GM19193 (cell line): ENCODE measurements around the gene ENTPD1.

Experiments used
- POLR2A ChIP-seq: IDR thresholded peaks from 4 replicates; pipeline ENCODE4 v1.6.1; 2011; ENCODE audit not compliant: insufficient read depth, insufficient read length; ENCODE audit errors: extremely low read depth

ENTPD1 gene

GRCh38 chr10:95872158-95872711 lies 116.3 kb downstream of the ENTPD1 start:
- TF ChIP-seq POLR2A: no peak

DNA sequence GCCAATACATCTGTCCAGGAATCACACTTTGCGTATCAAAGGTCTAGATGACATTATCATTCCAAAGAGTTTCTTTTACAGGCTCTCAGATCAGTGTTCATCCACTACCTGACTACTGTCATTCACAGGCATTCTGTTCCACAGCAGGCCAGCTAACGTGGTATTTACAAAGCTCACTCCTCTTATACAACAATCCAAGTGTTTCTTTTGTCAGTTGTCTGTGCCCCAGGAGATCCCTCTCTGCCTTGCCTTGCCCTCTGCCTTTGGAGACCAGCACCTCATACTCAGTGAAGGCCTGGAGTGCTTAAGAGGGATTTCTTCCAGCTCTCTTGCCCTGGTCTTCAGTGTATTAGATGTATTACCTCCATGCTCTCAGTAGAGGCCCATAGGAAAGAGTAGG lies 117.2 kb downstream of the ENTPD1 start:
- TF ChIP-seq POLR2A: no peak

- no peak for TF ChIP-seq POLR2A
Observed at GRCh38 chr10:95873651-95874050, 117.7 kb downstream of the ENTPD1 start.

DNA sequence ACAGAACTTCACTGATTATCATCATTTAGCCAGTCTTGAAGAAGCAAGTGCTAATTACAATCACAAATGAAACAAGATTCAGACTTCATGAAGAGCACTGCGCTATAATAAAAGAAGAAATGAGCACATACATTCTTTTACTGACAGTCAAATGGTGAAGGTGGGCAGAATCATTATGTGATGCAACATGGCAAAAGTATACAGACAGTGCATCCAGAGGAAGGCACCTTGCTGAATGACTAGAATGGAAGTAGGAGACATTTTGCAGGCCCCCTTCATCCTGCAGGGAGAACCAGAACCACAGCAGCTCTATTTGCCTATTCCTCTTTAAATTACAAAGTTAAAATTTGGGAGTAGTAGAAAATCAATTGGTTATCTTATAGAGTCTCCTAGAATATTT lies 120.8 kb downstream of the ENTPD1 start:
- no peak for TF ChIP-seq POLR2A

DNA sequence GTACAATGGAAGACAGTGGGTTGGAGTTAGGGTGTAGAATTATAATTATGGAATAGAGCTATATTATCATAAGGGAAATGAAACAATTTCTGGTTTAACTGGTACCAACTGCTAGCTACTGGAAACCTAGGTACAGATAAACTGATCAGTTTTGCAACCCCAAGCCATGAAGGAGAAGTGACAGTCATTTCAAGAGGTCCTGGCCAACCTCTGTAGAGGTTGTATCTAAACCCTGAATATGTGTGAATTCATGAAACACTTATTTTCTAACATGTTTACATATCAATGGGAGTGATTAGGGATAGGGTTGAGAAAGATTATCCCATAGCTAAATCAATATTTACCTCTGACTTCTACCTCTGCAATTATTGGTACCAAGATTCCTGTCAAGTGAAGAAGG lies 121.9 kb downstream of the ENTPD1 start:
- no peak for TF ChIP-seq POLR2A

- no peak for TF ChIP-seq POLR2A
Observed at GRCh38 chr10:95880704-95881103, 124.7 kb downstream of the ENTPD1 start.

DNA sequence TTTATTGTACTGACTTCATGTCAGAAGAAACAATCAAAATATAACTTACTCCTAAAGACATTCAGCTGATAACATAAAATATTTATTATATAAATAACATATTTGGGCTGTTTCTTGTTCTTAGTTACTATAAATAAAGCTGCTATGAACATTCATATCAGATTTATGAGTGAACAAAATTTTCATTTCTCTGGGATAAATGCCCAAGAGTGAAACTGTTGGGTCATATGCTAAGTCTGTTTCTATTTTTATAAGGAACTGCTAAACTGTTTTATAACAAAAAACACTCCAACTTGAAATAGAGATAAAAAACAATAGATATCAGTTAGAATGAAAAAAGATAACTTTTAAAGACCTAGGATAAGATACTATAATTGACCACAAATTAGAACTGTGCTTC lies 125.4 kb downstream of the ENTPD1 start:
- no peak for TF ChIP-seq POLR2A

- no peak for TF ChIP-seq POLR2A
Observed at GRCh38 chr10:95889830-95890229, 133.9 kb downstream of the ENTPD1 start.

GRCh38 chr10:95896071-95896850 lies 140.3 kb downstream of the ENTPD1 start:
- no peak for TF ChIP-seq POLR2A

DNA sequence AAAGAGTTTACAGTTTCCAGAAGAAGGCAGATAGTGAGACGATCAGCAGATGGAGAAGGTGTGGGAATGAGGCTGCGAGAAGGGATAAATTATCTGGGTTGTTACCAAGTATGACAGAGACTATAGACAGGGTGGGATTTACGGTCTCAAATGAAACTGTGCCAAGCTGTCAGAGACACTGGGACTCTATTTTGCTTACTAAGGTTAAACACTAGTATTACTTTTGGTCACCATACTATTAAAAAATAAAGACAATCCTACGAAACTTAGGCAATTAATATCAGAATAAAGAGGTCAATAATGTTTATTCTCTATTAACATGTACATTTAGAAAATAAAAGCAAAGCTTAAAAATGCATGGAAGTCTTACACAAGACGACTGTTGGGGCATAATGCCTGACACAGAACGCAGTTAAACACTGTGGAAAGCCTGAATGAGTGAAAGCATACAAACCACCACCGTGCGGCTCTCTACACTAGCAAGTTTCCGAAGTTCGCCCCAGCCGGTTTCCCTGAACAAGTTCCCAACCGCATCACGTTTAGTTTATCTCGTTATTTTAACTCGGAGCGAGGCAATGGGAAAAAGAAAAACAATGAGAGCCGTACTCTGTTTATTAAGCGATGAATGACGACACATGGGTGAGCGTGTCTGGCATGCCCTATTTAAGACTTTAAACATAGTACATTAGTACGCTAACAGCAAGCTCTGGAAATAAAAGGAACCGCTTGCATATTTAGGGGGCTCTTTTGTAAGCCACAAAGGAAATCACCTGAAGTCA lies 150.9 kb downstream of the ENTPD1 start:
- no peak for TF ChIP-seq POLR2A

- TF ChIP-seq POLR2A: peak; percentile 62
Observed at GRCh38 chr10:95907456-95908253, 151.7 kb downstream of the ENTPD1 start, which contains the start of gene CC2D2B. Gene CC2D2B, plus strand, starts transcription at chr10:95907975. Its CDS starts 3,349 bp downstream, at chr10:95911324.

DNA sequence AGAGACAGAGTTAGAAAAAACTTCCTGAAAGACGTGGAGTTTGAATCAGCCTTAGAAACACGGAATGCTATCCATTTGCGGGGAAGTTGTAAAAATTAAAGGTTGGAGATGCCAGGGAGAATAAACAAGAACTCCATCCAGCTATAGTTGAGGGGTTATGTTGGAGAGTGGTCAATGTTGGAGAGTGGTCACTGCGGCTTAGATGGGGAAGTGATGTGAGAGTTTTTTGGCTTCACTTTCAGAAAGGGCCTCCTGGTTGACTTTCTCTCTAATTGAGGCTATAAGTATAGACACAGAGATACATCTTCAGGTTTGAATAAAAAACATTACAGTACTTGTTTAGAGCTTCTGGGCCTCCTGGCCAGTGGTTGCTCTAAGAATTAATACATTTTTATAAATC lies 152.5 kb downstream of the ENTPD1 start:
- no peak for TF ChIP-seq POLR2A

DNA sequence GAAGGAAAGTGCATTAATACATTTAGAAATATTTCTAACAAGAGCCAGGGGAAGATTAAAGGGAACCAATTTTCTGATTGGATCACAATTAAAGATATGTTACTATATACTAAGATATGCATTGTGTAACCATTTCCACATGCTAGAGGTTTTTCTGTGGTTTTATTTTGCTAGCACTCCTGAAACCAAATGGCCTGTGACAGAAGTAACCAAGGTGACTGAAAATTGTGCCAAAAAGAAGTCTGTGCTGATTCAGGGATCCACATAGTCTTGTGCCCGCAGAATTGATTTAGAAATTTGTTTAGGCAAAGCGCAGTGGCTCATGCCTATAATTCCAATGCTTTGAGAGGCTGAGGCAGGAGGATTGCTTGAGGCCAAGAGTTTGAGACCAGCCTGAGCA lies 153.6 kb downstream of the ENTPD1 start:
- no peak for TF ChIP-seq POLR2A
